Esophagus squamous epithelium (tissue), 4 donors: ENCODE results near the gene GLYATL1B.
"Not testable (repeated sequence)": the region's sequence is repeated elsewhere in the genome, so short reads cannot be mapped to it uniquely, and the experiment has no call there.

Experiments used
- POLR2A ChIP-seq, 4 donors: fragments of 450-650 bp; IDR thresholded peaks; one replicate each; pipeline ENCODE4 v1.6.1; 2017; ENCODE audit warnings: antibody characterized with exemption in 4 of 4, mild to moderate bottlenecking in 4 of 4, moderate library complexity in 3 of 4
- TF ChIP-seq, protein P1 (sequence below), 6 experiments: fragments of 450-650 bp in 4 of 6; fragments of 200-600 bp in 2 of 6; sonication (generic) in 2 of 6; IDR thresholded peaks; one replicate each; pipeline ENCODE4 v1.5.1; 2016 to 2019; ENCODE audit warnings: antibody characterized with exemption in 6 of 6, mild to moderate bottlenecking in 4 of 6, moderate library complexity in 4 of 6

GRCh38 chr11:59052355-59052754, 33.8 kb upstream of the GLYATL1B start:
- TF ChIP-seq, protein P1, sequence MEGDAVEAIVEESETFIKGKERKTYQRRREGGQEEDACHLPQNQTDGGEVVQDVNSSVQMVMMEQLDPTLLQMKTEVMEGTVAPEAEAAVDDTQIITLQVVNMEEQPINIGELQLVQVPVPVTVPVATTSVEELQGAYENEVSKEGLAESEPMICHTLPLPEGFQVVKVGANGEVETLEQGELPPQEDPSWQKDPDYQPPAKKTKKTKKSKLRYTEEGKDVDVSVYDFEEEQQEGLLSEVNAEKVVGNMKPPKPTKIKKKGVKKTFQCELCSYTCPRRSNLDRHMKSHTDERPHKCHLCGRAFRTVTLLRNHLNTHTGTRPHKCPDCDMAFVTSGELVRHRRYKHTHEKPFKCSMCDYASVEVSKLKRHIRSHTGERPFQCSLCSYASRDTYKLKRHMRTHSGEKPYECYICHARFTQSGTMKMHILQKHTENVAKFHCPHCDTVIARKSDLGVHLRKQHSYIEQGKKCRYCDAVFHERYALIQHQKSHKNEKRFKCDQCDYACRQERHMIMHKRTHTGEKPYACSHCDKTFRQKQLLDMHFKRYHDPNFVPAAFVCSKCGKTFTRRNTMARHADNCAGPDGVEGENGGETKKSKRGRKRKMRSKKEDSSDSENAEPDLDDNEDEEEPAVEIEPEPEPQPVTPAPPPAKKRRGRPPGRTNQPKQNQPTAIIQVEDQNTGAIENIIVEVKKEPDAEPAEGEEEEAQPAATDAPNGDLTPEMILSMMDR (IDR thresholded peaks at IDR 0.05) = not testable (repeated sequence)
- not testable (repeated sequence) for TF ChIP-seq POLR2A (IDR thresholded peaks at IDR 0.05)
